ENCODE data around the gene NCAM1.

- TF ChIP-seq USF1 (IDR thresholded peaks at IDR 0.05), result no peak
- TF ChIP-seq NFIC (IDR thresholded peaks at IDR 0.05), result no peak
- no peak for TF ChIP-seq REST (IDR thresholded peaks at IDR 0.05; ENCODE audit: low read depth)
Observed at GRCh38 chr11:113202431-113202830, 241.2 kb downstream of the NCAM1 start.

Measured in Ishikawa (cell line).